Keratinocyte (primary cell): ENCODE data around the gene FBXL12. TPM values are rescaled to one million over a fixed set of nuclear protein-coding genes. Genes with fewer than 3 reads are reported as not detected.

Experiments used
- DNase-seq: peaks from one replicate; pipeline ENCODE4 v3.0.0-alpha.2; 2011; ENCODE audit warnings: low read depth, missing footprints, low spot score
- FAIRE-seq: peaks from 2 replicates; lab custom pipeline; 2011; peaks lifted over from hg19 to GRCh38; lab: Jason Lieb, UNC
- H2AFZ ChIP-seq: 2 replicates; pipeline ENCODE4 v1.6.0; 2012; ENCODE audit warnings: low read length, control low read depth, inconsistent platforms; ENCODE audit not compliant: control insufficient read depth
- H3K27ac ChIP-seq: 2 replicates; pipeline ENCODE4 v1.5.1; 2011; ENCODE audit warnings: low read length; ENCODE audit not compliant: control insufficient read depth, insufficient read depth
- H3K27me3 ChIP-seq: 3 replicates; pipeline ENCODE4 v1.6.0; 2011; ENCODE audit warnings: low read length; ENCODE audit not compliant: control insufficient read depth, insufficient read depth; ENCODE audit errors: extremely low read depth
- H3K36me3 ChIP-seq, 2 experiments: 2 replicates in 1 of 2; 3 replicates in 1 of 2; pipeline ENCODE4 v1.5.1; 2011; ENCODE audit warnings: low read length in 2 of 2, mild to moderate bottlenecking in 1 of 2; ENCODE audit not compliant: control insufficient read depth in 2 of 2, insufficient read depth in 2 of 2; ENCODE audit errors: extremely low read depth in 1 of 2
- H3K4me1 ChIP-seq: 3 replicates; pipeline ENCODE4 v1.5.1; 2011; ENCODE audit warnings: low read length; ENCODE audit not compliant: control insufficient read depth, insufficient read depth; ENCODE audit errors: extremely low read depth
- H3K4me2 ChIP-seq: 3 replicates; pipeline ENCODE4 v1.6.0; 2011; ENCODE audit warnings: low read depth, low read length; ENCODE audit not compliant: control insufficient read depth, insufficient read depth; ENCODE audit errors: extremely low read depth
- H3K4me3 ChIP-seq, 3 experiments: fragments of 200-600 bp in 1 of 3; sonication (generic) in 1 of 3; 2 replicates in 2 of 3; 3 replicates in 1 of 3; pipeline ENCODE4 v1.5.1; 2011 to 2016; ENCODE audit warnings: low read length in 3 of 3, mild to moderate bottlenecking in 3 of 3, control low read depth in 2 of 3, inconsistent platforms in 1 of 3, low read depth in 1 of 3, mixed read lengths in 1 of 3, mixed run types in 1 of 3, moderate library complexity in 1 of 3; ENCODE audit not compliant: control insufficient read depth in 2 of 3, insufficient read depth in 2 of 3; ENCODE audit errors: extremely low read depth in 1 of 3
- H3K79me2 ChIP-seq: 2 replicates; pipeline ENCODE4 v1.6.0; 2012; ENCODE audit warnings: low read length; ENCODE audit not compliant: control insufficient read depth, insufficient read depth
- H3K9ac ChIP-seq: 3 replicates; pipeline ENCODE4 v1.6.0; 2011; ENCODE audit warnings: low read length; ENCODE audit not compliant: control insufficient read depth, insufficient read depth; ENCODE audit errors: extremely low read depth
- H3K9me1 ChIP-seq: 3 replicates; pipeline ENCODE4 v1.6.0; 2011; ENCODE audit warnings: low read length; ENCODE audit not compliant: control insufficient read depth, insufficient read depth; ENCODE audit errors: extremely low read depth
- H3K9me3 ChIP-seq: 2 replicates; pipeline ENCODE4 v1.5.1; 2012; ENCODE audit warnings: low read depth, low read length; ENCODE audit not compliant: control insufficient read depth
- H4K20me1 ChIP-seq: 3 replicates; pipeline ENCODE4 v1.6.0; 2011; ENCODE audit warnings: low read length; ENCODE audit not compliant: control insufficient read depth, insufficient read depth; ENCODE audit errors: extremely low read depth
- CTCF ChIP-seq, 3 experiments: IDR thresholded peaks in 1 of 3; conservative IDR thresholded peaks in 1 of 3; optimal IDR thresholded peaks in 1 of 3; 2 replicates in 2 of 3; 3 replicates in 1 of 3; pipeline versions ENCODE3 to v1.5.1; 2011; ENCODE audit warnings: low read length in 3 of 3, mild to moderate bottlenecking in 3 of 3, moderate library complexity in 2 of 3, control low read depth in 1 of 3, inconsistent platforms in 1 of 3; ENCODE audit not compliant: insufficient read depth in 2 of 3; ENCODE audit errors: extremely low read depth in 1 of 3
- EZH2 ChIP-seq: IDR thresholded peaks from one replicate; pipeline ENCODE4 v1.6.1; 2012; ENCODE audit warnings: inconsistent platforms, mild to moderate bottlenecking, low read length, moderate library complexity
- dilution Hi-C: fragments of 300-500 bp; cut with MboI; formaldehyde crosslinking; loops from one replicate; pipeline ENCODE4 v1.7.0; 2020; ENCODE audit warnings: low sequenced_read_pairs; ENCODE audit not compliant: extremely low pct_ligation_motif_present
- polyA plus RNA-seq, 5 experiments: library from polyadenylated mRNA; depleted of rRNA in 3 of 5; stranded (reverse) in 3 of 5; stranded (forward) in 1 of 5; unstranded in 1 of 5; fragments of >200 nt; gene quantifications; 1 replicate in 1 of 5; 2 replicates in 3 of 5; 3 replicates in 1 of 5; pipeline versions ENCODE4 v1.2.1 to v1.2.3, GENCODE V29; 2011 to 2012; ENCODE audit warnings: missing spikeins in 2 of 5, low read depth in 1 of 5, low replicate concordance in 1 of 5

The FBXL12 gene
- polyA plus RNA-seq, 1 donor (not counting 4 experiments of a cell fraction or from before 2014, with no cell fraction given), result 12.6 TPM

GRCh38 chr19:9857076-9857721, 38.3 kb upstream of the FBXL12 start:
- Histone ChIP-seq H3K9me3 (no peaks in the 10 kb centered on the region), H4K20me1 (no peaks in the 10 kb centered on the region), H3K36me3 (no peaks in the 10 kb centered on the region), H3K9me1 (no peaks in the 10 kb centered on the region), H3K4me1 (peaks cover 11% of the 10 kb centered on the region), H3K9ac (no peak overlapping the region), H2AFZ (no peak overlapping the region), H3K4me2 (no peak overlapping the region), H3K27me3 (peaks cover 9% of the 10 kb centered on the region), H3K4me3 (no peak overlapping the region), H3K27ac (no peak overlapping the region), H3K79me2 (no peaks in the 10 kb centered on the region)
- DNase-seq (no peak), FAIRE-seq (no peak)
- dilution Hi-C loops, result no loop called here
- TF ChIP-seq CTCF (optimal IDR thresholded peaks at IDR 0.05 in 1 of 3, IDR thresholded peaks at IDR 0.05 in 1 of 3, conservative IDR thresholded peaks at IDR 0.05 in 1 of 3; ENCODE audit: extremely low read depth in 1 of 3, insufficient read depth in 2 of 3, low read length in 3 of 3) (no peak), EZH2 (no peak)

- dilution Hi-C loops, result no loop called here
- no peaks in the 10 kb centered on the region for H3K9me1 ChIP-seq
- peaks cover 11% of the 10 kb centered on the region for H3K4me1 ChIP-seq
- TF ChIP-seq CTCF (optimal IDR thresholded peaks at IDR 0.05 in 1 of 3, IDR thresholded peaks at IDR 0.05 in 1 of 3, conservative IDR thresholded peaks at IDR 0.05 in 1 of 3; ENCODE audit: extremely low read depth in 1 of 3, insufficient read depth in 2 of 3, low read length in 3 of 3) (no peak), EZH2 (no peak)
- H3K27me3 ChIP-seq, result peaks cover 8% of the 10 kb centered on the region
- H3K27ac ChIP-seq, result no peak overlapping the region
- H3K36me3 ChIP-seq, result no peaks in the 10 kb centered on the region
- no peaks in the 10 kb centered on the region for H4K20me1 ChIP-seq
- no peak overlapping the region for H3K4me3 ChIP-seq
- H2AFZ ChIP-seq, result no peak overlapping the region
- H3K79me2 ChIP-seq, result no peaks in the 10 kb centered on the region
- H3K9ac ChIP-seq, result no peak overlapping the region
- FAIRE-seq (no peak), DNase-seq (no peak)
- no peak overlapping the region for H3K4me2 ChIP-seq
- no peaks in the 10 kb centered on the region for H3K9me3 ChIP-seq
Measured at GRCh38 chr19:9856609-9857008, 37.7 kb upstream of the FBXL12 start.
